ENCODE data around the gene ZNF526.

The ZNF526 gene

DNA sequence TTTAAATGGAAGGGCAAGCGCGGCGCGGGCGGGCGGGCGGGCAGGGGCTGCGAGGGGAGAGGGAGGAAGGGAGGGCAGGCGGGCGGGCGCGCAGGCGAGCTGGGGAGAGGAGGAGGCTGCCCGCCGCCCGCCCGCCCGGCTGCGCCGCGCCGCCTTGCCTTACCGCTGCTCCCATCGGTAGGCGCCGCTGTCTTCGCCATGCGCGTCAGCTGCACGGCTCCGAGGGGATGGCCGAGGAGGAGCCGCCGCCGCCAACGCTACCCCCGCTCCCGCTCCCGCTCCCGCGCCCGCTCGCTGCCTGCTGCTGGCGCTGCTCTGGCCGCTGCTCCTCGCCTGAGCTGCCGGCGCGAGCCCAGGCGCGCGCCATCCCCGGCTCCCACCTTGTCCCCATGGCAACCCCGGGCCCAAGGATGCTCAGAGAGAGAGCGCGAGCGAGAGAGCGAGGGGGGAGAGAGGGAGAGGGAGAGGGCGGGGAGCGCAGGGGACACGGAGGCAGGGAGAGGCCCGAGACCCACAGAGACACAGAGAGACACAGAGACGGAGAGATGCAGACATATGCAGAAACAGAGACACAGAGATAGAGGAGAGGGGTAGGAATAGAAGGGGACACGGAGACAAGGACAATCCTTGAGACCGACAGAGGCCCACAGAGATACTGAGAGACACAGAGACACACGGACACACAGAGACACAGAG lies 43.0 kb upstream of the ZNF526 start:
- Histone ChIP-seq H3K36me3 (ENCODE audit: low read depth) (no peaks in the 10 kb centered on the region), H3K4me1 (ENCODE audit: insufficient read depth, poor library complexity, severe bottlenecking) (no peaks in the 10 kb centered on the region), H3K27ac (ENCODE audit: poor library complexity, severe bottlenecking) (no peak overlapping the region), H3K9me3 (ENCODE audit: severe bottlenecking) (no peaks in the 10 kb centered on the region), H3K27me3 (ENCODE audit: insufficient read depth, poor library complexity, severe bottlenecking) (peaks cover 43% of the 10 kb centered on the region), H3K4me3 (ENCODE audit: severe bottlenecking) (peak overlapping the region; percentile 29)
- ATAC-seq (ENCODE audit: low read depth) (peak; percentile 92), DNase-seq (ENCODE audit: low spot score) (no peak)
- TF ChIP-seq, protein P1, sequence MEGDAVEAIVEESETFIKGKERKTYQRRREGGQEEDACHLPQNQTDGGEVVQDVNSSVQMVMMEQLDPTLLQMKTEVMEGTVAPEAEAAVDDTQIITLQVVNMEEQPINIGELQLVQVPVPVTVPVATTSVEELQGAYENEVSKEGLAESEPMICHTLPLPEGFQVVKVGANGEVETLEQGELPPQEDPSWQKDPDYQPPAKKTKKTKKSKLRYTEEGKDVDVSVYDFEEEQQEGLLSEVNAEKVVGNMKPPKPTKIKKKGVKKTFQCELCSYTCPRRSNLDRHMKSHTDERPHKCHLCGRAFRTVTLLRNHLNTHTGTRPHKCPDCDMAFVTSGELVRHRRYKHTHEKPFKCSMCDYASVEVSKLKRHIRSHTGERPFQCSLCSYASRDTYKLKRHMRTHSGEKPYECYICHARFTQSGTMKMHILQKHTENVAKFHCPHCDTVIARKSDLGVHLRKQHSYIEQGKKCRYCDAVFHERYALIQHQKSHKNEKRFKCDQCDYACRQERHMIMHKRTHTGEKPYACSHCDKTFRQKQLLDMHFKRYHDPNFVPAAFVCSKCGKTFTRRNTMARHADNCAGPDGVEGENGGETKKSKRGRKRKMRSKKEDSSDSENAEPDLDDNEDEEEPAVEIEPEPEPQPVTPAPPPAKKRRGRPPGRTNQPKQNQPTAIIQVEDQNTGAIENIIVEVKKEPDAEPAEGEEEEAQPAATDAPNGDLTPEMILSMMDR (IDR thresholded peaks at IDR 0.05; ENCODE audit: poor library complexity, severe bottlenecking): peak; percentile 61

DNA sequence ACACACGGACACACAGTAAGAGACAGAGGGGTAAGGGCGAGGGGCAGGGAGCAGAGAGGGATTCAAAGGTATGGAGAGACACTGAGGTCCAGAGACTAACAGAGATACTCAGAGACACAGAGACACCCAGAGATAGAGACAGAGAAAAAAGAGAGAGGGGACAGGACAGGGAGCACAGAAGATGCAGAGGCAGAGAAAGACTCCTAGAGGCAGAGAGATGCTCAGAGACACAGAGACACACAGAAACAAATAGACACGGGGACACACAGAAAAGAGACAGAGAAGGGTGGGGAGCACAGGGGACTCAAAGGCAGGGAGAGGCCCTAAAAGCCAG lies 42.5 kb upstream of the ZNF526 start:
- TF ChIP-seq, protein P1 (IDR thresholded peaks at IDR 0.05; ENCODE audit: poor library complexity, severe bottlenecking): no peak
- H3K4me1 ChIP-seq (ENCODE audit: insufficient read depth, poor library complexity, severe bottlenecking): no peaks in the 10 kb centered on the region
- H3K27ac ChIP-seq (ENCODE audit: poor library complexity, severe bottlenecking): no peak overlapping the region
- no peaks in the 10 kb centered on the region for H3K36me3 ChIP-seq (ENCODE audit: low read depth)
- H3K9me3 ChIP-seq (ENCODE audit: severe bottlenecking): no peaks in the 10 kb centered on the region
- ATAC-seq (ENCODE audit: low read depth) (no peak), DNase-seq (ENCODE audit: low spot score) (no peak)
- H3K4me3 ChIP-seq (ENCODE audit: severe bottlenecking): no peak overlapping the region
- H3K27me3 ChIP-seq (ENCODE audit: insufficient read depth, poor library complexity, severe bottlenecking): peaks cover 43% of the 10 kb centered on the region

DNA sequence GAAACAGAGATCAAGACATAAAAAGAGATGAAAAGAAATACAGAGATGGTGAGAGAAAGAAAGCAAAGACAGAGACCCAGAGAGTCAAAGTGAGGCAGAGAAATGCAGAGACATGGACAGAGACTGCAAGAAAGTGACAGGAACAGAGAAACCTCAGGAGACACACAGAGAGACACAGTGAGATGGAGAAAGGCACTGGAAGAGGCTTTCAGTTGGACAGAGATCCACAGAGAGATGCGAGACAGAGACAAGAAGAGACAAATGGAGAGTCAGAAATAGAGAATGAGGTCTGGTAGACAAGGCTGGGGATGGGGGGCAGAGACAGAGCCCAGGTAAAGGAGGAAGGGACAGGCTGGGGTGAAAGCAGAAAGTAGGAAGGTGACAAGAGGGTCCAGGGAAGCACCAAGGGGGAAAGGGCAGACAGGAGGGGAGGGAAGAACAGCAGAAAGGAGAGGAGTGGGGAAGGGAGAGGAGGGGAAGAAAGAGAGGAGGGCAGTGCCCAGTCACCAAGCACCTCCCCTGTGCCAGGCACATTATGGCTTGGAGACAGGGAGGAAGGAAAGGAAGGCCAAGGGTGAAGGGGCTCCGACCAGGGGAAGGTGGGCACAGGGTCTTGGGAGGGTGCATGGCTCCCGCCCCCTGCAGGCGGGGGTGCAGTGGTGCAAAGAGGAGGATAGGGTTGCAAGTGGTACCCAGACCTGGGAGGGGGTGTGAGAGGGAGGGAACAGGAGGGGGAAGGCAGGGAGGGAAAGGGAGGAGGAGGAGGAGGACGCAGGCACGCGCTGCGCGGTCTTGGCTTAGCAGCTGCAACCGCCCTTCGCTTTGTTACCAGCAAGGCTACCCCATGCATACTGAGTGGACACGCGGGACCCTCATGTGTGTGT lies 41.1 kb upstream of the ZNF526 start:
- no peak for DNase-seq (ENCODE audit: low spot score)
- peaks cover 43% of the 10 kb centered on the region for H3K27me3 ChIP-seq (ENCODE audit: insufficient read depth, poor library complexity, severe bottlenecking)
- no peak overlapping the region for H3K27ac ChIP-seq (ENCODE audit: poor library complexity, severe bottlenecking)
- TF ChIP-seq, protein P1 (IDR thresholded peaks at IDR 0.05; ENCODE audit: poor library complexity, severe bottlenecking): no peak
- ATAC-seq (ENCODE audit: low read depth): no peak
- no peaks in the 10 kb centered on the region for H3K36me3 ChIP-seq (ENCODE audit: low read depth)
- no peaks in the 10 kb centered on the region for H3K4me1 ChIP-seq (ENCODE audit: insufficient read depth, poor library complexity, severe bottlenecking)
- H3K4me3 ChIP-seq (ENCODE audit: severe bottlenecking): no peak overlapping the region
- H3K9me3 ChIP-seq (ENCODE audit: severe bottlenecking): no peaks in the 10 kb centered on the region

DNA sequence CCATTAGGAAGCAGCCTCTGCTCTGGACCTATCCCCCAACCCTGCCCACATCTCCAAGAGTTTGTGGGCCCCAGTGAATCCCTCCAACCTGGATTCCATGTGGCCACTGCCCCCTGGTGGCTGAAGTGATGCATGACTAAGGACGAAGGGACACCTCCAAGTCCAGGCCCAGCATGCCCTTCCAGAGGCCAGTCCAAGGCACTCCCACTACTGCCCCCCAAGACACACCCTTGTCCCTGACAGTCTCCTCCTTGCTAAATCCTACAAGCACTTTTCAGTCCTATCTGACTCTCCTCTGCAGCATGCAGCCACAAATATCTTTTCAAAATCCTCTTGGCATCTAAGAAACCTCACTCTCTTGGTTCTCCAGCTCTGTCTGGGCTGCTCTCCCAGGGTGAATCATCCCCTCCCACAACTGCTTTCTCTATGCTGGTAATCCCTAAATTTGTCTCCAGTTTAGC lies 35.7 kb upstream of the ZNF526 start:
- no peak overlapping the region for H3K27ac ChIP-seq (ENCODE audit: poor library complexity, severe bottlenecking)
- H3K36me3 ChIP-seq (ENCODE audit: low read depth): no peaks in the 10 kb centered on the region
- ATAC-seq (ENCODE audit: low read depth) (peak; percentile 72), DNase-seq (ENCODE audit: low spot score) (no peak)
- H3K4me1 ChIP-seq (ENCODE audit: insufficient read depth, poor library complexity, severe bottlenecking): no peaks in the 10 kb centered on the region
- H3K9me3 ChIP-seq (ENCODE audit: severe bottlenecking): no peaks in the 10 kb centered on the region
- H3K27me3 ChIP-seq (ENCODE audit: insufficient read depth, poor library complexity, severe bottlenecking): peaks cover 3% of the 10 kb centered on the region
- no peak overlapping the region for H3K4me3 ChIP-seq (ENCODE audit: severe bottlenecking)
- TF ChIP-seq, protein P1 (IDR thresholded peaks at IDR 0.05; ENCODE audit: poor library complexity, severe bottlenecking): peak; percentile 78

Data from RWPE2 (cell line).